GM20000 (cell line): ENCODE data around the gene DNAJC4.
"Not testable (repeated sequence)": the region's sequence is repeated elsewhere in the genome, so short reads cannot be mapped to it uniquely, and the experiment has no call there.

ENCODE experiments used
- DNase-seq: peaks from one replicate; pipeline ENCODE4 v3.0.0; 2012; ENCODE audit warnings: low spot score
- TF ChIP-seq, protein P1 (sequence below): IDR thresholded peaks from 2 replicates; pipeline ENCODE4 v1.5.1; 2012; ENCODE audit warnings: mild to moderate bottlenecking, control low read depth; ENCODE audit errors: extremely low read depth, missing control alignments

Gene DNAJC4

DNA sequence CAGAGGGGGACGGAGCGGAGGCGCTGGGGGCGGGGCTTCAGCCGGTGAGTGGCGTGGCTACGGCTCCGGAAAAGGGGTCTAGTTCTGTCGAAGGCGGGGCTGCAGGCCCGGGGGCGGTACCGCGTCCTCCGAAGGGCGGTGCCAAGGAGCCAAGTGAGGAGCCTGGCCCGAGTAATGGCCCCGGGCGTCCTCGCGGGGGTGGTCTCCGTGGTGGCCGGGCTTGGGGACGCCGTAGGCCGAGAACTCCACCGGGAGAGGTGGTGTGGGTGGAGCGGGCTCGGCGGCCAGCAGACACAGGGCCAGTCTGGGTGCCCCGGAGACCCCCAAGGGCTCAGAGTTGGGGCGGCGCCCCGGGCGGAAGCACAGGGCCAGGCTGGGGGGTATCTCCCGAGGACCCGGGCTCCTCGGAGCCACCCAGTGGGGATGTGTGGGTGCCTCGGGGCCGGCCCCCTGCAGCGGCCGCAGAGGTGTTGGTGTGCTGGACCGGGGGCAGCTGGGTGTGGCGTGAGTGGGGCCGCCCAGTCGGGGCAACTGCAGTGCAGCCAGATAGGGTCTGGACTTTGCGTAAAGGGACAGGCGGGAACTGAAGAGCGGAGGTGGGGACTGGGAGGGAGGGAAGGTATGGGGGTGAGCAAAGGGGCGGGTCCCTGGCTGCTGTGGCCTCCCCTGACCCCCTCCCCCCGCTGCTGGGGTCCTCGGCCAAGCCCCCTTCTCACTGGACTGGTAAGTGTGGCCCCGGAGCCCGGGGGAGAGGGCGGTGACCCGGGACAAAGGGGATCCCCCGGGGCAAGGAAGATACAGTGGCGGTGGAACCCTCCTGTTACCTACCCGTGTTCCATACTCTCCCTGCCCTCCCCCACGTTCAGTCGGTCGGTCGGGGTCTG, 11.4 kb downstream of the DNAJC4 start:
- TF ChIP-seq, protein P1, sequence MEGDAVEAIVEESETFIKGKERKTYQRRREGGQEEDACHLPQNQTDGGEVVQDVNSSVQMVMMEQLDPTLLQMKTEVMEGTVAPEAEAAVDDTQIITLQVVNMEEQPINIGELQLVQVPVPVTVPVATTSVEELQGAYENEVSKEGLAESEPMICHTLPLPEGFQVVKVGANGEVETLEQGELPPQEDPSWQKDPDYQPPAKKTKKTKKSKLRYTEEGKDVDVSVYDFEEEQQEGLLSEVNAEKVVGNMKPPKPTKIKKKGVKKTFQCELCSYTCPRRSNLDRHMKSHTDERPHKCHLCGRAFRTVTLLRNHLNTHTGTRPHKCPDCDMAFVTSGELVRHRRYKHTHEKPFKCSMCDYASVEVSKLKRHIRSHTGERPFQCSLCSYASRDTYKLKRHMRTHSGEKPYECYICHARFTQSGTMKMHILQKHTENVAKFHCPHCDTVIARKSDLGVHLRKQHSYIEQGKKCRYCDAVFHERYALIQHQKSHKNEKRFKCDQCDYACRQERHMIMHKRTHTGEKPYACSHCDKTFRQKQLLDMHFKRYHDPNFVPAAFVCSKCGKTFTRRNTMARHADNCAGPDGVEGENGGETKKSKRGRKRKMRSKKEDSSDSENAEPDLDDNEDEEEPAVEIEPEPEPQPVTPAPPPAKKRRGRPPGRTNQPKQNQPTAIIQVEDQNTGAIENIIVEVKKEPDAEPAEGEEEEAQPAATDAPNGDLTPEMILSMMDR, result no peak
- peak; percentile 98 for DNase-seq

DNA sequence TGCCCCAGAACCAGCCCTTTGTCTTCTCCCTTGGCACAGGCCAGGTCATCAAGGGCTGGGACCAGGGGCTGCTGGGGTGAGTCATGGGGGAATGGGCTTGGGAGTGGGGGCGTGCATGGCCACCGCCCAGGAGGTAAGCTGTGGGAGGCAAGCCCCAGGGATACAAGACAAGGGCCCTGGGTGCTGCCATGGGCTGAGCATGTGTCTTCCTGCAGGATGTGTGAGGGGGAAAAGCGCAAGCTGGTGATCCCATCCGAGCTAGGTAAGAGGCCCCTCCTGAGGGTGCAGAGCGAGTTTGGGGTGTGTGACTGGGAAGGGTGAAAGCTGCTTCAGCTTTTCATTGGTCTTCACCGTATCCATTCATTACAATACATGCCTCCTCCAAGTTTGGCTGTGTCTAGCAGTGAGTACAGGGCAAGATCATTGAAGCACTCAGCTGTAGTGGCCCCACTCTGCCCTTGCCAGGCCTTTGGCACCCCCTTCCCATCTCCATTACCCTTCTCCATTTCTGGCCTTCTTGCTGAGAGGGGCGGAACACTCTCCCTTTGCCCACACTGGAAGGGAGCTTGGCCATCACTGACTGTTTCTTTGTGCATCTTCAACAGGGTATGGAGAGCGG, 13.0 kb downstream of the DNAJC4 start:
- DNase-seq, result no peak
- TF ChIP-seq, protein P1, result no peak

DNA sequence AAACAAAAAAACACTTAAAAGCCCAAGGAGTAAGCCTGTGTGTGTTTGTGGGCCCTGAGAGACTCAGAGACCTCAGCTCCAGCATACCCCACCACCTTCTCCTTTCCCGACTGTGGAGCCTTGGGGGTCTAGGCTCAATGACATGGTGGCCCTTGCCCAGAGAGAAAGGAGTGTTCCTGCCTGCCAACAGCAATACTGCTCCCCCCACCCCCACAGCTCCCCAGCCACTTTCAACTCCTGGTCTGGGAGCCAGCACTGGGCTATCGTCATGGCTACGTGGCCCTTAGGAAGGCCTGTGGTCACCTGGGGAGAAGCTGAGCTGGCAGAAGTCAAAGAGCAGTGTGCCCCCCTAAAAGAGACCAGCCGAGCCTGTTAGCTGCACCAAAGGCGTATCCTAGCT, 13.8 kb downstream of the DNAJC4 start:
- TF ChIP-seq, protein P1, result no peak
- no peak for DNase-seq

- TF ChIP-seq, protein P1, result no peak
- no peak for DNase-seq
Measured at GRCh38 chr11:64244966-64245365, 14.6 kb downstream of the DNAJC4 start.

- no peak for DNase-seq
- TF ChIP-seq, protein P1, result no peak
Measured at GRCh38 chr11:64245401-64245796, 15.1 kb downstream of the DNAJC4 start.

GRCh38 chr11:64245797-64246620, 15.7 kb downstream of the DNAJC4 start:
- DNase-seq, result no peak

GRCh38 chr11:64246621-64246870, 16.2 kb downstream of the DNAJC4 start:
- DNase-seq, result not testable (repeated sequence)

More at GRCh38 chr11:64245797-64246620, 15.7 kb downstream of the DNAJC4 start:
- TF ChIP-seq, protein P1, result no peak
